ENCODE measurements around the gene PLA2G4C.

- TF ChIP-seq CTCF (IDR thresholded peaks at IDR 0.05; ENCODE audit: low read depth, low read length, poor library complexity, severe bottlenecking) (no peak), EZH2phosphoT487 (IDR thresholded peaks at IDR 0.05; ENCODE audit: borderline replicate concordance, low read length) (no peak)
These were observed 109.8 kb downstream of the PLA2G4C start for GRCh38 chr19:48000846-48001245.
